CD4-positive, CD25-positive, alpha-beta regulatory T cell (primary cell): ENCODE results near the gene TM4SF18. TPM values are rescaled to one million over a fixed set of nuclear protein-coding genes. Genes with fewer than 3 reads are reported as not detected.
A peak's percentile ranks its signal among the peaks of the same experiment; 100 is the strongest.

Experiments
- ATAC-seq, 2 donors: fragments of 150-1000 bp; cut with Tn5 transposase; one replicate each; pipeline ENCODE4 v1.10.0; 2021; ENCODE audit warnings: low read depth in 2 of 2, moderate number of reproducible peaks in 2 of 2, moderate library complexity in 1 of 2
- DNase-seq, 3 donors: peaks; one replicate each; pipeline versions ENCODE4 v3.0.0 to v3.0.0-alpha.2; 2012 to 2022; ENCODE audit warnings: mixed read lengths in 1 of 3
- H3K27ac ChIP-seq: one replicate; pipeline ENCODE4 v1.7.0; 2013; ENCODE audit warnings: mild to moderate bottlenecking, low read length; ENCODE audit not compliant: insufficient read depth, poor library complexity, severe bottlenecking
- H3K27me3 ChIP-seq: one replicate; pipeline ENCODE4 v1.7.0; 2013; ENCODE audit warnings: low read length; ENCODE audit not compliant: control insufficient read depth, insufficient read depth
- H3K36me3 ChIP-seq: one replicate; pipeline ENCODE4 v1.7.0; 2013; ENCODE audit warnings: mild to moderate bottlenecking, low read length, moderate library complexity; ENCODE audit not compliant: control insufficient read depth, insufficient read depth
- H3K4me1 ChIP-seq: 2 replicates; pipeline ENCODE4 v1.7.0; 2013; ENCODE audit warnings: mild to moderate bottlenecking, low read length; ENCODE audit not compliant: insufficient read depth, control insufficient read depth, poor library complexity, severe bottlenecking
- H3K4me3 ChIP-seq: one replicate; pipeline ENCODE4 v1.7.0; 2013; ENCODE audit warnings: low read depth, mild to moderate bottlenecking, low read length, moderate library complexity
- H3K9me3 ChIP-seq, 2 experiments: 1 replicate in 1 of 2; 2 replicates in 1 of 2; pipeline ENCODE4 v1.7.0; 2013; ENCODE audit warnings: low read length in 2 of 2, mild to moderate bottlenecking in 1 of 2, moderate library complexity in 1 of 2; ENCODE audit not compliant: control insufficient read depth in 2 of 2
- H3K27ac Mint-ChIP-seq, 3 donors: one replicate each; pipeline ENCODE4 v1.8.0; 2020 to 2022; ENCODE audit warnings: mild to moderate bottlenecking in 3 of 3, mixed read lengths in 3 of 3, moderate library complexity in 2 of 3
- H3K27me3 Mint-ChIP-seq: one replicate; pipeline ENCODE4 v1.8.0; 2022; ENCODE audit warnings: mild to moderate bottlenecking, mixed read lengths
- H3K36me3 Mint-ChIP-seq: one replicate; pipeline ENCODE4 v1.8.0; 2020; ENCODE audit warnings: mixed read lengths
- H3K4me1 Mint-ChIP-seq, 4 donors: one replicate each; pipeline ENCODE4 v1.8.0; 2020 to 2022; ENCODE audit warnings: mixed read lengths in 4 of 4, mild to moderate bottlenecking in 1 of 4
- H3K4me3 Mint-ChIP-seq, 4 donors: one replicate each; pipeline ENCODE4 v1.8.0; 2020 to 2022; ENCODE audit warnings: mild to moderate bottlenecking in 4 of 4, mixed read lengths in 4 of 4, moderate library complexity in 3 of 4
- H3K9me3 Mint-ChIP-seq, 7 donors: one replicate each; pipeline ENCODE4 v1.8.0; 2020 to 2022; ENCODE audit warnings: mixed read lengths in 7 of 7, mild to moderate bottlenecking in 3 of 7, moderate library complexity in 2 of 7
- polyA plus RNA-seq, 4 donors: library from polyadenylated mRNA; unstranded; fragments of 300-500 nt; fragmentation: Illumina TruSeq; gene quantifications; one replicate each; pipeline ENCODE4 v1.2.3, GENCODE V29; 2021
- total RNA-seq: library from RNA; stranded (reverse); gene quantifications from one replicate; pipeline ENCODE4 v1.2.3, GENCODE V29; 2022

Gene TM4SF18
- total and polyA plus RNA-seq, 5 donors from 2014 or later = not detected

GRCh38 chr3:149362366-149362765, 28.9 kb upstream of the TM4SF18 start:
- Mint-ChIP-seq H3K9me3 (peaks cover 0 to 2% (median 0%) of the 10 kb centered on the region in 7 donors), H3K36me3 (no peaks in the 10 kb centered on the region), H3K4me1 (no peaks in the 10 kb centered on the region), H3K27me3 (peaks cover 11% of the 10 kb centered on the region), H3K27ac (no peak overlapping the region), H3K4me3 (no peak overlapping the region)
- ATAC-seq (no peak), DNase-seq (no peak)
- Histone ChIP-seq H3K9me3 (no peaks in the 10 kb centered on the region), H3K4me3 (no peak overlapping the region), H3K36me3 (no peaks in the 10 kb centered on the region), H3K27ac (no peak overlapping the region), H3K4me1 (no peaks in the 10 kb centered on the region), H3K27me3 (no peaks in the 10 kb centered on the region)

GRCh38 chr3:149356630-149357029, 23.2 kb upstream of the TM4SF18 start:
- Histone ChIP-seq H3K4me3 (no peak overlapping the region), H3K9me3 (no peaks in the 10 kb centered on the region), H3K27ac (no peak overlapping the region), H3K4me1 (no peaks in the 10 kb centered on the region), H3K27me3 (peaks cover 2% of the 10 kb centered on the region), H3K36me3 (no peaks in the 10 kb centered on the region)
- Mint-ChIP-seq H3K27ac (no peak overlapping the region), H3K4me3 (no peak overlapping the region), H3K9me3 (peaks cover 0 to 2% (median 0%) of the 10 kb centered on the region in 7 donors), H3K36me3 (no peaks in the 10 kb centered on the region), H3K27me3 (peaks cover 17% of the 10 kb centered on the region), H3K4me1 (no peaks in the 10 kb centered on the region)
- ATAC-seq (no peak), DNase-seq (no peak)

GRCh38 chr3:149356044-149356592, 22.7 kb upstream of the TM4SF18 start:
- ATAC-seq = no peak
- Histone ChIP-seq H3K27me3 (peaks cover 2% of the 10 kb centered on the region), H3K27ac (no peak overlapping the region), H3K36me3 (no peaks in the 10 kb centered on the region), H3K4me3 (no peak overlapping the region), H3K9me3 (no peaks in the 10 kb centered on the region), H3K4me1 (no peaks in the 10 kb centered on the region)
- Mint-ChIP-seq H3K4me3 (no peak overlapping the region), H3K27ac (no peak overlapping the region), H3K36me3 (no peaks in the 10 kb centered on the region), H3K4me1 (no peaks in the 10 kb centered on the region), H3K9me3 (peaks cover 0 to 2% (median 0%) of the 10 kb centered on the region in 7 donors), H3K27me3 (peaks cover 19% of the 10 kb centered on the region)
- DNase-seq = no peak

GRCh38 chr3:149353581-149354184, 20.2 kb upstream of the TM4SF18 start:
- H3K4me1 ChIP-seq = no peaks in the 10 kb centered on the region
- H3K27ac ChIP-seq = no peak overlapping the region
- Mint-ChIP-seq H3K4me3 (no peak overlapping the region), H3K36me3 (no peaks in the 10 kb centered on the region), H3K27me3 (peaks cover 13% of the 10 kb centered on the region), H3K27ac (no peak overlapping the region), H3K4me1 (no peaks in the 10 kb centered on the region), H3K9me3 (peaks cover 0 to 3% (median 0%) of the 10 kb centered on the region in 7 donors)
- H3K4me3 ChIP-seq = no peak overlapping the region
- peaks cover 5% of the 10 kb centered on the region for H3K27me3 ChIP-seq
- DNase-seq (no peak), ATAC-seq (no peak)
- no peaks in the 10 kb centered on the region for H3K36me3 ChIP-seq
- no peaks in the 10 kb centered on the region for H3K9me3 ChIP-seq

- H3K4me3 Mint-ChIP-seq = no peak overlapping the region
- H3K9me3 Mint-ChIP-seq = peaks cover 0 to 3% (median 0%) of the 10 kb centered on the region in 7 donors
- Histone ChIP-seq H3K9me3 (no peaks in the 10 kb centered on the region), H3K27ac (no peak overlapping the region), H3K27me3 (peaks cover 5% of the 10 kb centered on the region), H3K36me3 (no peaks in the 10 kb centered on the region), H3K4me1 (no peaks in the 10 kb centered on the region), H3K4me3 (no peak overlapping the region)
- no peaks in the 10 kb centered on the region for H3K4me1 Mint-ChIP-seq
- no peaks in the 10 kb centered on the region for H3K36me3 Mint-ChIP-seq
- H3K27ac Mint-ChIP-seq = no peak overlapping the region
- peaks cover 13% of the 10 kb centered on the region for H3K27me3 Mint-ChIP-seq
- DNase-seq (peak in 1 of 3 donors; percentile 33), ATAC-seq (no peak)
Observed at GRCh38 chr3:149352556-149352955, 19.1 kb upstream of the TM4SF18 start.

- DNase-seq = no peak
- Histone ChIP-seq H3K4me1 (no peaks in the 10 kb centered on the region), H3K27ac (no peak overlapping the region), H3K9me3 (no peaks in the 10 kb centered on the region), H3K27me3 (peaks cover 5% of the 10 kb centered on the region), H3K4me3 (no peak overlapping the region), H3K36me3 (no peaks in the 10 kb centered on the region)
- Mint-ChIP-seq H3K4me1 (no peaks in the 10 kb centered on the region), H3K9me3 (peaks cover 0 to 3% (median 0%) of the 10 kb centered on the region in 7 donors), H3K4me3 (no peak overlapping the region), H3K36me3 (no peaks in the 10 kb centered on the region), H3K27me3 (peaks cover 11% of the 10 kb centered on the region), H3K27ac (no peak overlapping the region)
- ATAC-seq = no peak
Observed at GRCh38 chr3:149343951-149344350, 10.5 kb upstream of the TM4SF18 start.

GRCh38 chr3:149342413-149343380, 9.3 kb upstream of the TM4SF18 start:
- Histone ChIP-seq H3K27ac (no peak overlapping the region), H3K36me3 (no peaks in the 10 kb centered on the region), H3K9me3 (no peaks in the 10 kb centered on the region), H3K4me3 (no peak overlapping the region), H3K27me3 (peaks cover 5% of the 10 kb centered on the region), H3K4me1 (no peaks in the 10 kb centered on the region)
- Mint-ChIP-seq H3K4me1 (no peaks in the 10 kb centered on the region), H3K9me3 (peaks cover 0 to 3% (median 0%) of the 10 kb centered on the region in 7 donors), H3K27me3 (peaks cover 11% of the 10 kb centered on the region), H3K36me3 (no peaks in the 10 kb centered on the region), H3K4me3 (no peak overlapping the region), H3K27ac (no peak overlapping the region)
- ATAC-seq (no peak), DNase-seq (no peak)
